CD4-positive, alpha-beta T cell treated with Interleukin-6 at 100 ng/mL for 8 hours (primary cell): ENCODE results near the gene C2orf42.
"Not testable (repeated sequence)": the region's sequence is repeated elsewhere in the genome, so short reads cannot be mapped to it uniquely, and the experiment has no call there.

Source experiments
- DNase-seq: peaks from one replicate; pipeline ENCODE4 v3.0.0-alpha.2; 2020; ENCODE audit warnings: mixed read lengths, low spot score

C2orf42 gene

GRCh38 chr2:70169654-70170245 is 21.1 kb downstream of the C2orf42 start:
- not testable (repeated sequence) for DNase-seq

- no peak for DNase-seq
Observed at GRCh38 chr2:70161069-70161534, 29.7 kb downstream of the C2orf42 start.

- no peak for DNase-seq
Observed at GRCh38 chr2:70160545-70160944, 30.3 kb downstream of the C2orf42 start.

GRCh38 chr2:70149130-70149686 is 41.6 kb downstream of the C2orf42 start:
- DNase-seq: not testable (repeated sequence)

- not testable (repeated sequence) for DNase-seq
Observed at GRCh38 chr2:70148211-70148760, 42.5 kb downstream of the C2orf42 start.

GRCh38 chr2:70145851-70146739 is 44.7 kb downstream of the C2orf42 start:
- DNase-seq: no peak

- no peak for DNase-seq
Observed at GRCh38 chr2:70145144-70145490, 45.7 kb downstream of the C2orf42 start.

GRCh38 chr2:70144443-70145143 is 46.2 kb downstream of the C2orf42 start:
- DNase-seq: no peak

GRCh38 chr2:70143314-70144150 is 47.3 kb downstream of the C2orf42 start:
- peak; percentile 60 for DNase-seq

- DNase-seq: peak; percentile 99
Observed at GRCh38 chr2:70142590-70143313, 48.1 kb downstream of the C2orf42 start.

GRCh38 chr2:70141902-70142589 is 48.8 kb downstream of the C2orf42 start:
- no peak for DNase-seq

- DNase-seq: peak; percentile 64
Observed at GRCh38 chr2:70141212-70141901, 49.5 kb downstream of the C2orf42 start.

- DNase-seq: no peak
Observed at GRCh38 chr2:70140791-70141211, 50.0 kb downstream of the C2orf42 start.

- not testable (repeated sequence) for DNase-seq
Observed at GRCh38 chr2:70134323-70134983, 56.4 kb downstream of the C2orf42 start.

GRCh38 chr2:70133491-70134322 is 57.1 kb downstream of the C2orf42 start:
- peak; percentile 46 for DNase-seq

- no peak for DNase-seq
Observed at GRCh38 chr2:70133127-70133452, 57.7 kb downstream of the C2orf42 start.

- DNase-seq: peak; percentile 72
Observed at GRCh38 chr2:70132244-70133126, 58.3 kb downstream of the C2orf42 start.
